IMR-90 (cell line): ENCODE data around the gene IGF1. TPM values are rescaled to one million over a fixed set of nuclear protein-coding genes. Genes with fewer than 3 reads are reported as not detected.
A peak's percentile ranks its signal among the peaks of the same experiment; 100 is the strongest.

Experiments used
- ATAC-seq: fragments of 200-7000 bp; cut with Tn5 transposase; 2 replicates; pipeline ENCODE4 v1.9.1; 2020; ENCODE audit warnings: low read depth, mild to moderate bottlenecking, moderate library complexity
- BruUV-seq: library from RNA; stranded (reverse); fragments of 400-500 nt; replicated peaks from 2 replicates; lab custom pipeline; 2021; lab: Mats Ljungman, UMichigan
- CTCF ChIA-PET: fragments of 300-600 bp; formaldehyde crosslinking; extraction: SDS; loops from one replicate; lab custom pipeline; 2021; ENCODE audit warnings: antibody characterized with exemption; lab: Yijun Ruan, JAX
- POLR2A ChIA-PET: fragments of 300-600 bp; sonication (Branson Sonifier 250); formaldehyde crosslinking; loops from one replicate; lab custom pipeline; 2022; ENCODE audit warnings: antibody characterized with exemption; ENCODE audit not compliant: unreplicated experiment; lab: Charles Lee
- DNase-seq: peaks from one replicate; pipeline ENCODE4 v3.0.0; 2013
- H2AFZ ChIP-seq: replicated peaks from 2 replicates; pipeline ENCODE3; 2013; ENCODE audit warnings: low read length, mild to moderate bottlenecking; ENCODE audit not compliant: poor library complexity
- H2AK5ac ChIP-seq: 2 replicates; pipeline ENCODE4 v1.6.1; 2013; ENCODE audit warnings: low read depth, low read length, inconsistent platforms
- H2AK9ac ChIP-seq: replicated peaks from 2 replicates; pipeline ENCODE3; 2013; ENCODE audit warnings: mild to moderate bottlenecking, low read depth, low read length, moderate library complexity; ENCODE audit not compliant: poor library complexity
- H2BK120ac ChIP-seq: 2 replicates; pipeline ENCODE4 v1.6.1; 2013; ENCODE audit warnings: low read depth, low read length, inconsistent platforms
- H2BK15ac ChIP-seq: 3 replicates; pipeline ENCODE4 v1.6.1; 2013; ENCODE audit warnings: low read depth, low read length, inconsistent platforms
- H2BK20ac ChIP-seq: 2 replicates; pipeline ENCODE4 v1.6.1; 2013; ENCODE audit warnings: low read depth, mild to moderate bottlenecking, inconsistent platforms, low read length, moderate library complexity
- H2BK5ac ChIP-seq: 2 replicates; pipeline ENCODE4 v1.6.1; 2013; ENCODE audit warnings: mild to moderate bottlenecking, low read depth, low read length, inconsistent platforms; ENCODE audit not compliant: poor library complexity, severe bottlenecking
- H3K14ac ChIP-seq: replicated peaks from 2 replicates; pipeline ENCODE4 v1.6.1; 2013; ENCODE audit warnings: low read depth, low read length, inconsistent platforms
- H3K18ac ChIP-seq: 2 replicates; pipeline ENCODE4 v1.6.1; 2013; ENCODE audit warnings: low read depth, low read length, control low read depth
- H3K23ac ChIP-seq: 2 replicates; pipeline ENCODE4 v1.6.1; 2013; ENCODE audit warnings: low read depth, low read length, inconsistent platforms
- H3K27ac ChIP-seq: 2 replicates; pipeline ENCODE4 v1.5.1; 2013; ENCODE audit warnings: mild to moderate bottlenecking, control low read depth, low read length; ENCODE audit not compliant: insufficient read depth
- H3K27me3 ChIP-seq: 2 replicates; pipeline ENCODE4 v1.6.1; 2013; ENCODE audit warnings: low read length; ENCODE audit not compliant: control insufficient read depth, insufficient read depth
- H3K36me3 ChIP-seq: 2 replicates; pipeline ENCODE4 v1.6.1; 2013; ENCODE audit warnings: low read length, mixed read lengths; ENCODE audit not compliant: control insufficient read depth, insufficient read depth
- H3K4ac ChIP-seq: 2 replicates; pipeline ENCODE4 v1.6.1; 2013; ENCODE audit warnings: low read depth, low read length, inconsistent platforms
- H3K4me1 ChIP-seq: 2 replicates; pipeline ENCODE4 v1.6.1; 2013; ENCODE audit warnings: low read length, mixed read lengths; ENCODE audit not compliant: control insufficient read depth, insufficient read depth
- H3K4me2 ChIP-seq: 2 replicates; pipeline ENCODE4 v1.6.1; 2013; ENCODE audit warnings: low read depth, mild to moderate bottlenecking, control low read depth, low read length, moderate library complexity
- H3K4me3 ChIP-seq: 2 replicates; pipeline ENCODE4 v1.5.1; 2013; ENCODE audit warnings: low read depth, mild to moderate bottlenecking, control low read depth, low read length, moderate library complexity; ENCODE audit not compliant: insufficient read depth
- H3K56ac ChIP-seq: 2 replicates; pipeline ENCODE4 v1.6.1; 2013; ENCODE audit warnings: low read length, inconsistent platforms; ENCODE audit not compliant: insufficient read depth; ENCODE audit errors: extremely low read depth
- H3K79me1 ChIP-seq, 2 experiments: 2 replicates each; pipeline ENCODE4 v1.6.1; 2013; ENCODE audit warnings: low read length in 2 of 2, inconsistent platforms in 1 of 2, low read depth in 1 of 2
- H3K9ac ChIP-seq: 2 replicates; pipeline ENCODE4 v1.6.1; 2013; ENCODE audit warnings: low read depth, low read length, control low read depth
- H3K9me1 ChIP-seq: 2 replicates; pipeline ENCODE4 v1.6.1; 2013; ENCODE audit warnings: low read length, inconsistent platforms; ENCODE audit not compliant: insufficient read depth
- H3K9me3 ChIP-seq: 2 replicates; pipeline ENCODE4 v1.6.1; 2013; ENCODE audit warnings: low read length; ENCODE audit not compliant: control insufficient read depth, insufficient read depth
- H4K20me1 ChIP-seq: 2 replicates; pipeline ENCODE4 v1.6.1; 2013; ENCODE audit warnings: low read length, inconsistent platforms; ENCODE audit not compliant: insufficient read depth
- H4K5ac ChIP-seq: 2 replicates; pipeline ENCODE4 v1.6.1; 2013; ENCODE audit warnings: mild to moderate bottlenecking, low read depth, low read length, control low read depth
- H4K8ac ChIP-seq, 2 experiments: 2 replicates each; pipeline ENCODE4 v1.6.1; 2013; ENCODE audit warnings: low read depth in 2 of 2, low read length in 2 of 2, control low read depth in 1 of 2, inconsistent platforms in 1 of 2
- H4K91ac ChIP-seq: 2 replicates; pipeline ENCODE4 v1.6.1; 2013; ENCODE audit warnings: low read depth, low read length, inconsistent platforms; ENCODE audit not compliant: insufficient read depth
- CEBPB ChIP-seq: IDR thresholded peaks from 2 replicates; pipeline ENCODE4 v1.6.1; 2012; ENCODE audit warnings: low read depth, low read length, improper control_type of control experiment
- CTCF ChIP-seq: conservative IDR thresholded peaks from 2 replicates; pipeline ENCODE4 v1.5.1; 2012; ENCODE audit warnings: mild to moderate bottlenecking, low read depth, low read length, improper control_type of control experiment
- WGBS, 2 experiments: methylation state at CpG; one replicate each; pipeline versions ENCODE4 v1.1.5 to v1.1.7; 2013; ENCODE audit warnings: missing lambda C conversion rate in 2 of 2; ENCODE audit not compliant: insufficient read length in 1 of 2; ENCODE audit errors: extremely low coverage in 2 of 2; 5-methylcytosine and 5-hydroxymethylcytosine counted together
- dilution Hi-C: fragments of 300-500 bp; cut with HindIII; formaldehyde crosslinking; loops from one replicate; pipeline ENCODE4 v1.14.3; 2018; ENCODE audit warnings: low sequenced_read_pairs; ENCODE audit not compliant: unreplicated experiment
- in situ Hi-C: fragments of 300-500 bp; cut with MboI; formaldehyde crosslinking; loops from 3 replicates; pipeline ENCODE4 v1.14.3; 2019; ENCODE audit warnings: low sequenced_read_pairs, inconsistent platforms, mixed read lengths
- intact Hi-C: fragments of 100-400 bp; cut with micrococcal nuclease; formaldehyde crosslinking; loops from 2 replicates; pipeline ENCODE4 v1.10.0; 2022
- polyA plus RNA-seq, 3 experiments: library from polyadenylated mRNA; depleted of rRNA; stranded (reverse); fragments of >200 nt; gene quantifications; 2 replicates each; pipeline ENCODE4 v1.2.3, GENCODE V29; 2012; ENCODE audit warnings: low replicate concordance in 1 of 3
- total RNA-seq: library from RNA; depleted of rRNA; stranded (reverse); fragments of >200 nt; gene quantifications from 2 replicates; pipeline ENCODE4 v1.2.3, GENCODE V29; 2012

Gene IGF1
- total and polyA plus RNA-seq, 2 of the 4 experiments (the other 2 are of a cell fraction): under 0.01 to 0.12 TPM

DNA sequence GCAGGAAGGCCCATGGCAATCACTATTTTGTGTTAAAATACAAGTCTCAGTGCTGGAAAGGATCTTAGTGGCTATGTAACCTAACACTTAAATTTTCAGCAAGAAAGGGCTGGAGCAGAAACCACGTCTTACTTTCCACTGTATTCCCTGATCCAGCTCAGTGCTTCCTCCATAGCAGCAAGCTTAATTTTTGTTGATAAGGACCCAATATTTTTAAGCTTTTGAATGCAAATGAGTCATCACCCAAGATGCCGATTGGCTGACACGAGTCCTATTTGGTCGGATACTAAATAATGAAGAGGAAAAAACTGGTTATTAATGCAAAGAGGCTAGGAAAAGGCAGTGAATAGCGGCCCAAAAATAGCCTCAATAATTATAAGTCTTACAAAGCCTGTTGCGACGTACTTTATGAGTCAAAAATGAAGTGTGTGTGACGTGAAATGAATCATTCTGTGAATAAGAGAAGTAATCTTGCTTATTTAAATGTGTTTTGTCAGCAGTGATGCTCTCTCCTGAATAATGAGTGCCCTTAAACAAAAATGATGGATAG, 46.9 kb upstream of the IGF1 start:
- in situ Hi-C loops (no loop called here), dilution Hi-C loops (no loop called here), intact Hi-C loops (no loop called here)
- no peak overlapping the region for H2AK9ac ChIP-seq
- no peaks in the 10 kb centered on the region for H3K27me3 ChIP-seq
- H4K8ac ChIP-seq: peak overlapping the region in 1 of 2 experiments; percentile 4; a peak in 2 of 4 replicates
- peaks cover 2% of the 10 kb centered on the region; the same call in 1 of the 2 replicates for H3K4me1 ChIP-seq
- H3K36me3 ChIP-seq: no peaks in the 10 kb centered on the region
- H3K27ac ChIP-seq: no peak overlapping the region
- peak overlapping the region; percentile 41 for H2BK5ac ChIP-seq
- no peaks in the 10 kb centered on the region for H3K79me1 ChIP-seq
- no peak overlapping the region for H3K4me3 ChIP-seq
- no peaks in the 10 kb centered on the region for H4K20me1 ChIP-seq
- H3K9ac ChIP-seq: no peak overlapping the region; the same call in 1 of the 2 replicates
- H3K9me1 ChIP-seq: 0 out of 2 replicates have a peak, but pooled peaks cover 5% of the 10 kb centered on the region
- peak overlapping the region; percentile 47; the same call in 1 of the 2 replicates for H3K4me2 ChIP-seq
- no peak overlapping the region for H3K56ac ChIP-seq
- no TSS peak for BruUV-seq
- no peak overlapping the region for H4K91ac ChIP-seq
- no peak overlapping the region; the same call in 2 of the 3 replicates for H2BK15ac ChIP-seq
- 0 out of 2 replicates have a peak overlapping the region, but pooled peaks have one; percentile 1 for H2BK20ac ChIP-seq
- no peak overlapping the region for H4K5ac ChIP-seq
- H3K23ac ChIP-seq: no peak overlapping the region
- H3K18ac ChIP-seq: peak overlapping the region; percentile 62; the same call in 1 of the 2 replicates
- ChIA-PET CTCF (interaction anchor here (0.6 to 0.8 kb wide), 2 partner anchors 65 to 213 kb away, joined by 3 read pairs; no protein-coding TSS in a partner anchor), POLR2A (interaction anchor here (0.6 kb wide), 1 partner anchor 577 kb away, joined by 6 read pairs; no protein-coding TSS in a partner anchor)
- no CpG with 5 or more reads among the region's 8 CpGs for WGBS, 2 experiments
- TF ChIP-seq CTCF (no peak; the same call in 1 of the 2 replicates), CEBPB (peak; percentile 52; the same call in 1 of the 2 replicates)
- no peak overlapping the region for H2AK5ac ChIP-seq
- H3K4ac ChIP-seq: no peak overlapping the region
- DNase-seq: peak; percentile 86
- no peaks in the 10 kb centered on the region for H3K9me3 ChIP-seq
- no peak overlapping the region for H2AFZ ChIP-seq
- peak overlapping the region; percentile 33; the same call in 1 of the 2 replicates for H2BK120ac ChIP-seq
- no peak overlapping the region for H3K14ac ChIP-seq
- ATAC-seq: peak; percentile 82
